ENCODE measurements around the gene PSMB2.
"Not testable (repeated sequence)": the region's sequence is repeated elsewhere in the genome, so short reads cannot be mapped to it uniquely, and the experiment has no call there.

- TF ChIP-seq CTCF (IDR thresholded peaks at IDR 0.05; ENCODE audit: low read depth, low read length); EZH2phosphoT487 (IDR thresholded peaks at IDR 0.05; ENCODE audit: low read depth): not testable (repeated sequence)
Observed at GRCh38 chr1:35690103-35690502, 48.8 kb upstream of the PSMB2 start.
